ENCODE data around the gene GABRP. TPM values are rescaled to one million over a fixed set of nuclear protein-coding genes. Genes with fewer than 3 reads are reported as not detected.

Gene GABRP
- total RNA-seq, 1 experiment from 2014 or later: 1.5 TPM

- Histone ChIP-seq H3K9me3 (ENCODE audit: control insufficient read depth, low read depth, low read length) (no peaks in the 10 kb centered on the region), H3K9ac (ENCODE audit: extremely low read depth, insufficient read length, low read length) (peak overlapping the region; percentile 44), H3K79me2 (ENCODE audit: insufficient read depth, low read length) (no peaks in the 10 kb centered on the region), H3K14ac (ENCODE audit: insufficient read depth, low read length) (no peak overlapping the region; the same call in 1 of the 2 replicates), H4K91ac (ENCODE audit: insufficient read length, low read depth, low read length) (peak overlapping the region; percentile 95), H4K8ac (replicated peaks; ENCODE audit: insufficient read length, low read depth, low read length) (no peak overlapping the region), H2BK120ac (ENCODE audit: low read depth, low read length, poor library complexity, severe bottlenecking) (peak overlapping the region; percentile 99), H2BK15ac (ENCODE audit: low read depth, low read length) (no peak overlapping the region), H3T11ph (ENCODE audit: low read length) (peak overlapping the region; percentile 12), H2BK20ac (ENCODE audit: low read depth, low read length, poor library complexity, severe bottlenecking) (no peak overlapping the region), H3K27me3 (ENCODE audit: insufficient read depth, low read length) (no peaks in the 10 kb centered on the region), H3K23ac (ENCODE audit: insufficient read length, low read depth, low read length) (no peak overlapping the region), H2BK12ac (ENCODE audit: insufficient read length, low read depth, low read length) (peak overlapping the region; percentile 36), H3K4ac (ENCODE audit: low read depth, low read length) (peak overlapping the region; percentile 24; the same call in 1 of the 2 replicates), H3K56ac (ENCODE audit: insufficient read length, low read depth, low read length) (peak overlapping the region; percentile 27), H3K18ac (ENCODE audit: insufficient read length, low read depth, low read length) (peak overlapping the region; percentile 75), H3K27ac (ENCODE audit: insufficient read length, low read depth, low read length) (peak overlapping the region; percentile 96), H2BK5ac (ENCODE audit: insufficient read length, low read length) (peak overlapping the region; percentile 64), H3K79me1 (ENCODE audit: insufficient read depth, low read depth, low read length, poor library complexity, severe bottlenecking) (no peaks in the 10 kb centered on the region), H4K5ac (ENCODE audit: insufficient read length, low read depth, low read length) (peak overlapping the region; percentile 96), H3K4me1 (ENCODE audit: insufficient read depth, low read length) (peaks cover 9% of the 10 kb centered on the region), H3K23me2 (ENCODE audit: insufficient read length, low read depth, low read length, poor library complexity, severe bottlenecking) (no peaks in the 10 kb centered on the region), H4K20me1 (ENCODE audit: control insufficient read depth, insufficient read depth, insufficient read length) (no peaks in the 10 kb centered on the region), H2AFZ (ENCODE audit: low read length) (no peak overlapping the region), H3K4me2 (ENCODE audit: insufficient read depth, insufficient read length, low read length) (peak overlapping the region; percentile 38), H2AK5ac (ENCODE audit: insufficient read length, low read length) (no peak overlapping the region)
- Mint-ChIP-seq H3K4me3 (peak overlapping the region; percentile 33 to 61; a peak in 4 of 5 replicates), H3K27me3 (ENCODE audit: low read depth) (no peaks in the 10 kb centered on the region), H3K36me3 (ENCODE audit: insufficient read depth in 1 of 3, low read depth in 3 of 3) (peaks cover 0 to 7% (median 3%) of the 10 kb centered on the region in 3 experiments; a peak in 3 of 7 replicates), H3K4me1 (peaks cover 23 to 28% of the 10 kb centered on the region in 2 experiments), H3K9me3 (peaks cover 0 to 2% of the 10 kb centered on the region in 2 experiments; a peak in 2 of 5 replicates), H3K27ac (no peak overlapping the region; a peak in 2 of 7 replicates)
- no peak for TF ChIP-seq CTCF (conservative IDR thresholded peaks at IDR 0.05)
- no CpG with 5 or more reads among the region's 7 CpGs for WGBS (ENCODE audit: extremely low coverage, insufficient read length, low lambda C conversion rate)
- peak; percentile 83 for DNase-seq
Measured at GRCh38 chr5:170761048-170761707, 22.3 kb upstream of the GABRP start.
